ENCODE measurements around the gene RAB9A.

The RAB9A gene

GRCh38 chrX:13752141-13752540, 63.2 kb downstream of the RAB9A start:
- no peaks in the 10 kb centered on the region for H3K79me2 ChIP-seq (ENCODE audit: insufficient read depth, low read length)
- no peak overlapping the region for H3K9ac ChIP-seq (ENCODE audit: low read depth, low read length, poor library complexity, severe bottlenecking)
- H3K4me1 ChIP-seq (ENCODE audit: insufficient read depth, low read length, poor library complexity, severe bottlenecking), result peaks cover 10% of the 10 kb centered on the region
- H3K4me3 ChIP-seq (ENCODE audit: low read length, poor library complexity, severe bottlenecking), result no peak overlapping the region
- no peak overlapping the region for H3K4me2 ChIP-seq (ENCODE audit: low read depth, low read length, poor library complexity, severe bottlenecking)
- TF ChIP-seq, protein P1, sequence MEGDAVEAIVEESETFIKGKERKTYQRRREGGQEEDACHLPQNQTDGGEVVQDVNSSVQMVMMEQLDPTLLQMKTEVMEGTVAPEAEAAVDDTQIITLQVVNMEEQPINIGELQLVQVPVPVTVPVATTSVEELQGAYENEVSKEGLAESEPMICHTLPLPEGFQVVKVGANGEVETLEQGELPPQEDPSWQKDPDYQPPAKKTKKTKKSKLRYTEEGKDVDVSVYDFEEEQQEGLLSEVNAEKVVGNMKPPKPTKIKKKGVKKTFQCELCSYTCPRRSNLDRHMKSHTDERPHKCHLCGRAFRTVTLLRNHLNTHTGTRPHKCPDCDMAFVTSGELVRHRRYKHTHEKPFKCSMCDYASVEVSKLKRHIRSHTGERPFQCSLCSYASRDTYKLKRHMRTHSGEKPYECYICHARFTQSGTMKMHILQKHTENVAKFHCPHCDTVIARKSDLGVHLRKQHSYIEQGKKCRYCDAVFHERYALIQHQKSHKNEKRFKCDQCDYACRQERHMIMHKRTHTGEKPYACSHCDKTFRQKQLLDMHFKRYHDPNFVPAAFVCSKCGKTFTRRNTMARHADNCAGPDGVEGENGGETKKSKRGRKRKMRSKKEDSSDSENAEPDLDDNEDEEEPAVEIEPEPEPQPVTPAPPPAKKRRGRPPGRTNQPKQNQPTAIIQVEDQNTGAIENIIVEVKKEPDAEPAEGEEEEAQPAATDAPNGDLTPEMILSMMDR (conservative IDR thresholded peaks at IDR 0.05; ENCODE audit: low read length), result no peak
- no peak for TF ChIP-seq EZH2phosphoT487 (IDR thresholded peaks at IDR 0.05; ENCODE audit: borderline replicate concordance)
- H3K9me2 ChIP-seq (replicated peaks; ENCODE audit: low read depth, low read length), result no peaks in the 10 kb centered on the region
- H3K9me3 ChIP-seq (ENCODE audit: insufficient read depth, low read depth, low read length), result no peaks in the 10 kb centered on the region
- no peaks in the 10 kb centered on the region for H4K20me1 ChIP-seq (ENCODE audit: insufficient read depth, low read length, poor library complexity, severe bottlenecking)
- no peak overlapping the region for H2AFZ ChIP-seq (ENCODE audit: low read length)
- H3K27me3 ChIP-seq (ENCODE audit: insufficient read depth, low read length, poor library complexity, severe bottlenecking), result no peaks in the 10 kb centered on the region
- peaks cover 24% of the 10 kb centered on the region; the same call in 1 of the 2 replicates for H3K36me3 ChIP-seq (ENCODE audit: insufficient read depth, low read length)
- H3F3A ChIP-seq (ENCODE audit: low read depth), result no peaks in the 10 kb centered on the region

- no peaks in the 10 kb centered on the region for H3K9me2 ChIP-seq (replicated peaks; ENCODE audit: low read depth, low read length)
- no peaks in the 10 kb centered on the region for H3K27me3 ChIP-seq (ENCODE audit: insufficient read depth, low read length, poor library complexity, severe bottlenecking)
- no peak overlapping the region for H3K9ac ChIP-seq (ENCODE audit: low read depth, low read length, poor library complexity, severe bottlenecking)
- no peak overlapping the region for H3K4me3 ChIP-seq (ENCODE audit: low read length, poor library complexity, severe bottlenecking)
- H3K4me2 ChIP-seq (ENCODE audit: low read depth, low read length, poor library complexity, severe bottlenecking), result no peak overlapping the region
- H3K9me3 ChIP-seq (ENCODE audit: insufficient read depth, low read depth, low read length), result no peaks in the 10 kb centered on the region
- peaks cover 10% of the 10 kb centered on the region for H3K4me1 ChIP-seq (ENCODE audit: insufficient read depth, low read length, poor library complexity, severe bottlenecking)
- TF ChIP-seq, protein P1 (conservative IDR thresholded peaks at IDR 0.05; ENCODE audit: low read length), result no peak
- TF ChIP-seq EZH2phosphoT487 (IDR thresholded peaks at IDR 0.05; ENCODE audit: borderline replicate concordance), result no peak
- H4K20me1 ChIP-seq (ENCODE audit: insufficient read depth, low read length, poor library complexity, severe bottlenecking), result no peaks in the 10 kb centered on the region
- no peaks in the 10 kb centered on the region for H3F3A ChIP-seq (ENCODE audit: low read depth)
- no peaks in the 10 kb centered on the region for H3K79me2 ChIP-seq (ENCODE audit: insufficient read depth, low read length)
- H3K36me3 ChIP-seq (ENCODE audit: insufficient read depth, low read length), result peaks cover 24% of the 10 kb centered on the region; the same call in 1 of the 2 replicates
- H2AFZ ChIP-seq (ENCODE audit: low read length), result no peak overlapping the region
These were observed 63.7 kb downstream of the RAB9A start for GRCh38 chrX:13752646-13753045.

- Histone ChIP-seq H2AFZ (ENCODE audit: low read length) (no peak overlapping the region), H3K36me3 (ENCODE audit: insufficient read depth, low read length) (peaks cover 38% of the 10 kb centered on the region; the same call in 1 of the 2 replicates), H3K9me3 (ENCODE audit: insufficient read depth, low read depth, low read length) (no peaks in the 10 kb centered on the region), H3K4me3 (ENCODE audit: low read length, poor library complexity, severe bottlenecking) (no peak overlapping the region), H3K4me2 (ENCODE audit: low read depth, low read length, poor library complexity, severe bottlenecking) (no peak overlapping the region), H3K27me3 (ENCODE audit: insufficient read depth, low read length, poor library complexity, severe bottlenecking) (no peaks in the 10 kb centered on the region), H3F3A (ENCODE audit: low read depth) (no peaks in the 10 kb centered on the region), H3K79me2 (ENCODE audit: insufficient read depth, low read length) (no peaks in the 10 kb centered on the region), H4K20me1 (ENCODE audit: insufficient read depth, low read length, poor library complexity, severe bottlenecking) (no peaks in the 10 kb centered on the region), H3K9ac (ENCODE audit: low read depth, low read length, poor library complexity, severe bottlenecking) (no peak overlapping the region), H3K9me2 (replicated peaks; ENCODE audit: low read depth, low read length) (no peaks in the 10 kb centered on the region), H3K4me1 (ENCODE audit: insufficient read depth, low read length, poor library complexity, severe bottlenecking) (peaks cover 10% of the 10 kb centered on the region)
- no peak for TF ChIP-seq EZH2phosphoT487 (IDR thresholded peaks at IDR 0.05; ENCODE audit: borderline replicate concordance)
- TF ChIP-seq, protein P1 (conservative IDR thresholded peaks at IDR 0.05; ENCODE audit: low read length), result no peak
These were observed 65.8 kb downstream of the RAB9A start for GRCh38 chrX:13754765-13755164.

Data from Loucy (cell line).